OCI-LY1 (cell line): ENCODE data around the gene RBKS.

Experiments
- EZH2 ChIP-seq: fragments of 200-600 bp; sonication (generic), shearing (Covaris generic); IDR thresholded peaks from 2 replicates; pipeline ENCODE4 v1.8.0; 2017; ENCODE audit warnings: borderline replicate concordance, mixed run types, mild to moderate bottlenecking, antibody characterized with exemption, low read length, moderate library complexity, mixed read lengths
- TF ChIP-seq, protein P1 (sequence below): fragments of 200-600 bp; sonication (generic), shearing (Covaris generic); IDR thresholded peaks from 2 replicates; pipeline ENCODE4 v1.5.1; 2017; ENCODE audit warnings: mild to moderate bottlenecking, antibody characterized with exemption, low read length, moderate library complexity, mixed read lengths

DNA sequence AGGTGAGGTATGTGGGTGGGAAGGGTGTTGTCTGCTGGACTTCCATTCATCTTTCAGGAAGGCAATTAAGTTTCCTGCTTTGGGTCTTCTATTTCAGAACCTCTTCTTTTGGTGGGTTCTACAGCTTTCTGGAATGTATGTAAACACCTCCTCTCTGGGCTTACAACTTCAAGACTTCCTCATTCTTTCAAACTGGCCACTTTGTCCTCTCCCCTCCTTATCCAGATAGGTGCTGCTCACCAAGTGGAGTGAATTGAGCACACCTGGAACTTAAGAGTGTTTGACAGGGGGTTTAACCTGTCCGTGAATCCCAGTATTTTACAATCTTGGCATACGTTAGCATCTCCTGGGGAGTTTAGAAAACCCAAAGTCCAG is 123.9 kb downstream of the RBKS start:
- TF ChIP-seq, protein P1, sequence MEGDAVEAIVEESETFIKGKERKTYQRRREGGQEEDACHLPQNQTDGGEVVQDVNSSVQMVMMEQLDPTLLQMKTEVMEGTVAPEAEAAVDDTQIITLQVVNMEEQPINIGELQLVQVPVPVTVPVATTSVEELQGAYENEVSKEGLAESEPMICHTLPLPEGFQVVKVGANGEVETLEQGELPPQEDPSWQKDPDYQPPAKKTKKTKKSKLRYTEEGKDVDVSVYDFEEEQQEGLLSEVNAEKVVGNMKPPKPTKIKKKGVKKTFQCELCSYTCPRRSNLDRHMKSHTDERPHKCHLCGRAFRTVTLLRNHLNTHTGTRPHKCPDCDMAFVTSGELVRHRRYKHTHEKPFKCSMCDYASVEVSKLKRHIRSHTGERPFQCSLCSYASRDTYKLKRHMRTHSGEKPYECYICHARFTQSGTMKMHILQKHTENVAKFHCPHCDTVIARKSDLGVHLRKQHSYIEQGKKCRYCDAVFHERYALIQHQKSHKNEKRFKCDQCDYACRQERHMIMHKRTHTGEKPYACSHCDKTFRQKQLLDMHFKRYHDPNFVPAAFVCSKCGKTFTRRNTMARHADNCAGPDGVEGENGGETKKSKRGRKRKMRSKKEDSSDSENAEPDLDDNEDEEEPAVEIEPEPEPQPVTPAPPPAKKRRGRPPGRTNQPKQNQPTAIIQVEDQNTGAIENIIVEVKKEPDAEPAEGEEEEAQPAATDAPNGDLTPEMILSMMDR, result no peak
- TF ChIP-seq EZH2, result no peak
